Naive thymus-derived CD4-positive, alpha-beta T cell (primary cell): Measurements from ENCODE around the gene RCAN3. TPM values are rescaled to one million over a fixed set of nuclear protein-coding genes. Genes with fewer than 3 reads are reported as not detected.

Experiments
- ATAC-seq: fragments of 150-1000 bp; cut with Tn5 transposase; 2 replicates; pipeline ENCODE4 v1.10.0; 2021; ENCODE audit warnings: mild to moderate bottlenecking, moderate library complexity
- CTCF ChIA-PET: fragments of 350-600 bp; sonication (Branson Sonifier 250); formaldehyde crosslinking; loops from one replicate; lab custom pipeline; 2021; ENCODE audit warnings: antibody characterized with exemption; lab: Charles Lee
- POLR2A ChIA-PET: fragments of 350-600 bp; sonication (Branson Sonifier 250); formaldehyde crosslinking; loops from one replicate; lab custom pipeline; 2021; ENCODE audit warnings: antibody characterized with exemption, inconsistent platforms; lab: Charles Lee
- DNase-seq, 9 donors: peaks; one replicate each; pipeline versions ENCODE4 v3.0.0 to v3.0.0-alpha.2; 2020 to 2022; ENCODE audit warnings: mixed read lengths in 1 of 9
- H3K27ac ChIP-seq: one replicate; pipeline ENCODE4 v1.7.0; 2013; ENCODE audit warnings: mild to moderate bottlenecking, low read depth, low read length, moderate library complexity
- H3K27me3 ChIP-seq, 2 donors: one replicate each; pipeline ENCODE4 v1.7.0; 2013; ENCODE audit warnings: low read length in 2 of 2, mild to moderate bottlenecking in 2 of 2, moderate library complexity in 2 of 2; ENCODE audit not compliant: control insufficient read depth in 2 of 2, insufficient read depth in 2 of 2
- H3K36me3 ChIP-seq, 3 experiments: 1 replicate in 2 of 3; 2 replicates in 1 of 3; pipeline ENCODE4 v1.7.0; 2013; ENCODE audit warnings: low read length in 3 of 3, mild to moderate bottlenecking in 3 of 3, moderate library complexity in 1 of 3; ENCODE audit not compliant: insufficient read depth in 3 of 3, control insufficient read depth in 2 of 3
- H3K4me1 ChIP-seq, 2 donors: one replicate each; pipeline ENCODE4 v1.7.0; 2013; ENCODE audit warnings: low read length in 2 of 2, mild to moderate bottlenecking in 2 of 2, moderate library complexity in 1 of 2; ENCODE audit not compliant: control insufficient read depth in 2 of 2, insufficient read depth in 2 of 2
- H3K4me3 ChIP-seq: 2 replicates; pipeline ENCODE4 v1.7.0; 2013; ENCODE audit warnings: mild to moderate bottlenecking, low read length
- H3K9me3 ChIP-seq, 3 experiments: 1 replicate in 2 of 3; 2 replicates in 1 of 3; pipeline ENCODE4 v1.7.0; 2013; ENCODE audit warnings: low read length in 3 of 3; ENCODE audit not compliant: control insufficient read depth in 2 of 3
- H3K27ac Mint-ChIP-seq, 9 donors: one replicate each; pipeline ENCODE4 v1.8.0; 2020 to 2022; ENCODE audit warnings: mixed read lengths in 9 of 9, mild to moderate bottlenecking in 8 of 9, moderate library complexity in 5 of 9, inconsistent platforms in 2 of 9
- H3K27me3 Mint-ChIP-seq, 5 donors: one replicate each; pipeline ENCODE4 v1.8.0; 2021 to 2022; ENCODE audit warnings: mixed read lengths in 5 of 5, mild to moderate bottlenecking in 1 of 5
- H3K36me3 Mint-ChIP-seq, 5 donors: one replicate each; pipeline ENCODE4 v1.8.0; 2020 to 2022; ENCODE audit warnings: mixed read lengths in 5 of 5, mild to moderate bottlenecking in 3 of 5, inconsistent platforms in 1 of 5
- H3K4me1 Mint-ChIP-seq, 7 donors: one replicate each; pipeline ENCODE4 v1.8.0; 2020 to 2022; ENCODE audit warnings: mixed read lengths in 7 of 7, mild to moderate bottlenecking in 3 of 7, inconsistent platforms in 1 of 7
- H3K4me3 Mint-ChIP-seq, 10 donors: one replicate each; pipeline ENCODE4 v1.8.0; 2020 to 2022; ENCODE audit warnings: mild to moderate bottlenecking in 10 of 10, mixed read lengths in 10 of 10, moderate library complexity in 6 of 10, inconsistent platforms in 2 of 10
- H3K9me3 Mint-ChIP-seq, 11 donors: one replicate each; pipeline ENCODE4 v1.8.0; 2020 to 2022; ENCODE audit warnings: mixed read lengths in 11 of 11, mild to moderate bottlenecking in 4 of 11, inconsistent platforms in 1 of 11, moderate library complexity in 1 of 11
- intact Hi-C, 2 donors: fragments of 100-400 bp; cut with micrococcal nuclease; formaldehyde crosslinking; loops; one replicate each; pipeline ENCODE4 v1.15.1; 2023
- polyA plus RNA-seq, 2 donors: library from polyadenylated mRNA; unstranded; fragments of 300-500 nt; fragmentation: Illumina TruSeq; gene quantifications; one replicate each; pipeline ENCODE4 v1.2.3, GENCODE V29; 2021
- total RNA-seq, 6 experiments: library from RNA in 5 of 6; stranded (reverse) in 5 of 6; gene quantifications; 1 replicate in 5 of 6; 2 replicates in 1 of 6; pipeline ENCODE4 v1.2.3 and lab custom pipeline; 2021 to 2026

Gene RCAN3
- total and polyA plus RNA-seq, 7 experiments from 2014 or later: 68.5 to 247 (median 179) TPM

DNA sequence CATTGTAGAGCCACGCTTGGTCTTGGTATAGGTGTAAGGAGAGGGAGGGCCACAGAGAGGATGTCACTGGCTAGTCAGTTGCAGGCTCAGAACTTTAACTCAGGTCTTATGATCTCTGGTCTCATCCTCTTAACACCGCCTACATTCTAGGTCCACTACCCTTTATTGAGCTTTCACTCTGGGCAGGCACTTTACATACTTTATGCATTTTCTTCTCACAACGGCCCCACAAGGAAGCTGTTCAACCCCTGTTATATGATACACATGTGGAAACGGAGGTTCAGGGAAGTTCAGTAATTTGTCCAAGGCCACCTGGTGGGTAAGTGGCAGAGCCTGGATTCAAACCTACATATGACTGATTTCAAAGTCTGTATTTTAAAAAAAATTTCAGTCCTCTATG is 25.3 kb upstream of the RCAN3 start:
- Histone ChIP-seq H3K9me3 (no peaks in the 10 kb centered on the region), H3K27ac (peak overlapping the region; percentile 11), H3K27me3 (no peaks in the 10 kb centered on the region), H3K36me3 (no peaks in the 10 kb centered on the region), H3K4me3 (no peak overlapping the region), H3K4me1 (peaks cover 17 to 22% of the 10 kb centered on the region in 2 donors)
- no peaks in the 10 kb centered on the region for H3K27me3 Mint-ChIP-seq
- peak overlapping the region in 8 of 9 donors; percentile 6 to 85 (median 72) for H3K27ac Mint-ChIP-seq
- peaks cover 15 to 70% (median 56%) of the 10 kb centered on the region in 7 donors for H3K4me1 Mint-ChIP-seq
- POLR2A ChIA-PET: interaction anchor here (0.7 to 21.4 kb wide), 5 partner anchors 9 to 59 kb away, joined by 3 to 929 read pairs (median 5); partner anchors contain the start of gene RCAN3
- peaks cover 0 to 8% (median 3%) of the 10 kb centered on the region in 5 donors for H3K36me3 Mint-ChIP-seq
- DNase-seq (no peak), ATAC-seq (no peak)
- peak overlapping the region in 2 of 10 donors; percentile 5 to 67 for H3K4me3 Mint-ChIP-seq
- CTCF ChIA-PET: interaction anchor here (0.8 to 1.6 kb wide), 3 partner anchors 9 to 110 kb away, joined by 3 to 6 read pairs (median 4); no protein-coding TSS in a partner anchor
- H3K9me3 Mint-ChIP-seq: no peaks in the 10 kb centered on the region
- intact Hi-C loops: no loop called here

DNA sequence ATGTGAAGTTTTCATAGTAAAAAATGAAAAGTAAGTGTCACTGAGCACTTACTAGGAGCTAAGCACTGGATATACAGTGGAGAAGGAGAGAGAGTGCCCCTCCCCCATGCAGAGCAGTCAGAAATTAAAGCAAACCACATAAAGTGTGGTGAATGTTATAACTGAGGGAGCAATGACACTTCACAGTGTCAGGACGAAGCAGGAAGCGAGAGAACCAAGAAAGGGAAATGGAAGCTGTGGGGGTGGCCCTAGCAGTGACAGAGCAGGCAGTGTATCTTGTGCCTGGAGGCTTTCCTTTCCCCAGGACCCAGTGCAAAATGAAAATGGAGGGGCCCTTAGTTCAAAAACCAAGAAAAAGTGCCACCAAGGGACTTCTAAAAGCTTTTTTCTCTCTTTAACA is 21.5 kb upstream of the RCAN3 start:
- peak; percentile 84 for ATAC-seq
- intact Hi-C loops: loop anchor here (1.0 to 5.0 kb wide), 4 partner anchors 54 to 161 kb away; partner anchors contain the start of genes SRRM1 (in 2 of the 2) and NIPAL3 (in 1 of the 2)
- Mint-ChIP-seq H3K27ac (peak overlapping the region; percentile 93 to 99 (median 98)), H3K4me3 (peak overlapping the region; percentile 74 to 95 (median 83)), H3K4me1 (peaks cover 36 to 86% (median 77%) of the 10 kb centered on the region in 7 donors), H3K27me3 (no peaks in the 10 kb centered on the region), H3K9me3 (no peaks in the 10 kb centered on the region), H3K36me3 (peaks cover 0 to 26% (median 0%) of the 10 kb centered on the region in 5 donors)
- H3K27ac ChIP-seq: peak overlapping the region; percentile 83
- H3K36me3 ChIP-seq: no peaks in the 10 kb centered on the region
- H3K4me1 ChIP-seq: peaks cover 49 to 59% of the 10 kb centered on the region in 2 donors
- no peaks in the 10 kb centered on the region for H3K27me3 ChIP-seq
- CTCF ChIA-PET: interaction anchor here (0.7 to 5.3 kb wide), 6 partner anchors 12 to 65 kb away, joined by 3 to 44 read pairs (median 4); partner anchors contain the start of genes NIPAL3 and RCAN3
- DNase-seq: peak in 8 of 9 donors; percentile 50 to 80 (median 75)
- peak overlapping the region; percentile 44 for H3K4me3 ChIP-seq
- POLR2A ChIA-PET: interaction anchor here (0.6 to 21.4 kb wide), 14 partner anchors 10 to 264 kb away, joined by 3 to 929 read pairs (median 6); partner anchors contain the start of genes CLIC4, NIPAL3, RCAN3 and STPG1
- no peaks in the 10 kb centered on the region for H3K9me3 ChIP-seq

DNA sequence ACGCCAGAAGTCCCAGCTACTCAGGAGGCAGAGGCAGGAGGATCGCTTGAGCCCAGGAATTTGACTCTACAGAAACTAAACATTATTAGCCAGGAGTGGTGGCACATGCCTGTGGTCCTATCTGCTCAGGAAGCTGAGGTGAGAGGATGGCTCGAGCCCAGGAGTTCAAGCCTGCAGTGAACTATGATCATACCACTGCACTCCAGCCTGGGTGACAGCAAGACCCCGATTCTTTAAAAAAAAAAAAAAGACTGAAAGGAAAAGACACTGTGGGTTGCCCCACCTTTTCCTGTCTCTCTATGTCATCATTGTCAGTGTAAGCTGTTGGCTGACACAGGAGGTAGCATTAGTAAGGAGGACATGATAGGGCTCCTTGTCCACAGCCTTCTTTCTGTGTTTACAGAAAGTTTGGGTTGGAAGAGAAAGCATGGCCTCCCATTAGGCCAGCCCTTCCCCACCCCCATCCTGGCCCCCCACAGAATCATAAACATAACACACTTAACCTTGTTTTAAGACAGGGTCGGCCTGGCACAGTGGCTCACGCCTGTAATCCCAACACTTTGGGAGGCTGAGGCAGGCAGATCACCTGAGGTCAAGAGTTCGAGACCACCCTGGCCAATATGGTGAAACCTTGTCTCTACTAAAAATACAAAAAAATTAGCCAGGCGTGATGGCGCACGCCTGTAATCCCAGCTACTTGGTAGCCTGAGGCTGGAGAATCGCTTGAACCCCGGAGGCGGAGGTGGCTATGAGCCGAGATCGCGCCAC is 20.6 kb upstream of the RCAN3 start:
- intact Hi-C loops: loop anchor here (1.0 to 5.0 kb wide), 7 partner anchors 20 to 160 kb away; partner anchors contain the start of genes SRRM1 (in 2 of the 2), NIPAL3 (in 1 of the 2) and RCAN3 (in 1 of the 2)
- H3K4me1 ChIP-seq: peaks cover 58 to 66% of the 10 kb centered on the region in 2 donors
- Mint-ChIP-seq H3K9me3 (no peaks in the 10 kb centered on the region), H3K27ac (peak overlapping the region; percentile 93 to 99 (median 98)), H3K36me3 (peaks cover 0 to 26% (median 0%) of the 10 kb centered on the region in 5 donors), H3K4me3 (peak overlapping the region; percentile 74 to 95 (median 83)), H3K27me3 (no peaks in the 10 kb centered on the region), H3K4me1 (peaks cover 38 to 86% (median 77%) of the 10 kb centered on the region in 7 donors)
- peak in 7 of 9 donors; percentile 61 to 82 (median 76) for DNase-seq
- POLR2A ChIA-PET: interaction anchor here (0.6 to 21.4 kb wide), 17 partner anchors 7 to 263 kb away, joined by 3 to 929 read pairs (median 4); partner anchors contain the start of genes CLIC4, NIPAL3, RCAN3 and STPG1
- H3K36me3 ChIP-seq: no peaks in the 10 kb centered on the region
- peak overlapping the region; percentile 83 for H3K27ac ChIP-seq
- peak; percentile 67 for ATAC-seq
- CTCF ChIA-PET: interaction anchor here (0.6 to 5.3 kb wide), 8 partner anchors 9 to 66 kb away, joined by 3 to 44 read pairs (median 6); partner anchors contain the start of genes NIPAL3 and RCAN3
- H3K9me3 ChIP-seq: no peaks in the 10 kb centered on the region
- H3K4me3 ChIP-seq: peak overlapping the region; percentile 44
- H3K27me3 ChIP-seq: no peaks in the 10 kb centered on the region

DNA sequence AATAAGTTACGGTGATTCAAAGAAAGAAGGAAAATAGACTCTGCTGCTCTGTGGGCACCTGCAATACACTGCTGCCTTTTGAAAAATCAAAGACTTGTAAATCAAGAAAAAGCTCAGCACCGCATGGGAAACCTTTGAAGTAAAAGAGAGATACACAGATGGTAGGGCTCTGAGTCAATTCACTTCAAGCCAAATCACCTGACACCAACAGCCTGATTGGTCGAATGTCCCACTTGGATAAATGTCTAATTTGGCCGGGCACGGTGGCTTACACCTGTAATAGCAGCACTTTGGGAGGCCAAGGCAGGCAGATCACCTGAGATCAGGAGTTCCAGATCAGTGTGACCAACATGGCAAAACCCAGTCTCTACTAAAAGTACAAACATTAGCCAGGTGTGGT is 19.2 kb upstream of the RCAN3 start:
- Mint-ChIP-seq H3K27me3 (no peaks in the 10 kb centered on the region), H3K27ac (peak overlapping the region; percentile 93 to 99 (median 98)), H3K4me1 (peaks cover 48 to 92% (median 84%) of the 10 kb centered on the region in 7 donors), H3K4me3 (peak overlapping the region; percentile 57 to 82 (median 73)), H3K9me3 (no peaks in the 10 kb centered on the region), H3K36me3 (peaks cover 0 to 30% (median 0%) of the 10 kb centered on the region in 5 donors)
- ChIA-PET CTCF (interaction anchor here (2.0 to 5.3 kb wide), 4 partner anchors 19 to 67 kb away, joined by 8 to 44 read pairs (median 17); partner anchors contain the start of genes NIPAL3 and RCAN3), POLR2A (interaction anchor here (0.5 to 21.4 kb wide), 10 partner anchors 9 to 104 kb away, joined by 3 to 929 read pairs (median 6); partner anchors contain the start of genes NIPAL3, RCAN3 and STPG1)
- no peaks in the 10 kb centered on the region for H3K9me3 ChIP-seq
- no peaks in the 10 kb centered on the region for H3K27me3 ChIP-seq
- H3K4me1 ChIP-seq: peaks cover 61 to 80% of the 10 kb centered on the region in 2 donors
- ATAC-seq: peak; percentile 58
- intact Hi-C loops: loop anchor here (1.0 to 5.0 kb wide), 5 partner anchors 8 to 159 kb away; partner anchors contain the start of gene SRRM1 (in 2 of the 2)
- no peak overlapping the region for H3K4me3 ChIP-seq
- DNase-seq: peak in 7 of 9 donors; percentile 65 to 78 (median 76)
- peak overlapping the region; percentile 83 for H3K27ac ChIP-seq
- no peaks in the 10 kb centered on the region for H3K36me3 ChIP-seq

DNA sequence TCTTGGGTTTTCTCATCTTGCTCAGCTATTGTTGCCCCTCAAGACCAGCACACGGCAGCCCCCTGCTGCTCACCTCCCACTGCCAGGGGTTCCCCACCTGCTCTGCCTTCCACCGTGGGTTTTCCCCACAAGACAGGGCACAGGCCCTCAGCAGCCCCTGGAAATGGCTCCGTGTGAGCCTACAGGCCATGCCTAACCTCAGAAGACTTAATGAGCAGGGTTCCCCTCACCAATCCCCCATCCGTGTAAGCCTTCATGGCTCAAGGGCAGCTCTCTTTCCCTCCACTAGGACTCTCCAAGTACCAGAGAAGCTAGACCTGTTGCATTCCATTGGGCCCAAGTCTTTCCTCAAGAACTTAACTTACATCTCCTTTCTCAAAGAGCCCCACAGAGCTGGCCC is 18.4 kb upstream of the RCAN3 start:
- Mint-ChIP-seq H3K36me3 (peaks cover 0 to 34% (median 0%) of the 10 kb centered on the region in 5 donors), H3K27me3 (no peaks in the 10 kb centered on the region), H3K27ac (peak overlapping the region; percentile 93 to 99 (median 98)), H3K4me1 (peaks cover 50 to 94% (median 85%) of the 10 kb centered on the region in 7 donors), H3K4me3 (peak overlapping the region in 9 of 10 donors; percentile 50 to 82 (median 76)), H3K9me3 (peaks cover 0 to 1% (median 0%) of the 10 kb centered on the region in 11 donors)
- Histone ChIP-seq H3K4me3 (no peak overlapping the region), H3K4me1 (peaks cover 61 to 88% of the 10 kb centered on the region in 2 donors), H3K27ac (peak overlapping the region; percentile 83), H3K9me3 (no peaks in the 10 kb centered on the region), H3K36me3 (no peaks in the 10 kb centered on the region), H3K27me3 (no peaks in the 10 kb centered on the region)
- no peak for ATAC-seq
- DNase-seq: no peak
- ChIA-PET CTCF (interaction anchor here (0.6 to 5.3 kb wide), 7 partner anchors 18 to 154 kb away, joined by 3 to 44 read pairs (median 8); partner anchors contain the start of genes NIPAL3 and RCAN3), POLR2A (interaction anchor here (0.7 to 21.4 kb wide), 14 partner anchors 10 to 103 kb away, joined by 3 to 929 read pairs (median 5); partner anchors contain the start of genes NIPAL3, RCAN3 and STPG1)
- intact Hi-C loops: loop anchor here (5.0 kb wide), 2 partner anchors 103 to 158 kb away; partner anchors contain the start of gene SRRM1 (in 2 of the 2)
